H1 (cell line): ENCODE results near the gene TUNAR. TPM values are rescaled to one million over a fixed set of nuclear protein-coding genes. Genes with fewer than 3 reads are reported as not detected.

Experiments
- CTCF ChIA-PET: fragments of 300-600 bp; sonication (Branson Sonifier 250); formaldehyde crosslinking; loops from one replicate; lab custom pipeline; 2021; ENCODE audit not compliant: partially characterized antibody; lab: Charles Lee
- POLR2A ChIA-PET: fragments of 300-600 bp; sonication (Branson Sonifier 250); formaldehyde crosslinking; loops from one replicate; lab custom pipeline; 2021; ENCODE audit warnings: inconsistent platforms; ENCODE audit not compliant: partially characterized antibody; lab: Charles Lee
- DNase-seq, 2 experiments: peaks; one replicate each; pipeline versions ENCODE4 v3.0.0 to v3.0.0-alpha.2; 2010 to 2022; ENCODE audit warnings: low spot score in 2 of 2, low read depth in 1 of 2, mixed read lengths in 1 of 2
- FAIRE-seq: peaks from 2 replicates; lab custom pipeline; 2011; peaks lifted over from hg19 to GRCh38; lab: Jason Lieb, UNC
- H2AFZ ChIP-seq: 2 replicates; pipeline ENCODE4 v1.8.1; 2012; ENCODE audit warnings: low read length, inconsistent platforms
- H2AK5ac ChIP-seq: 2 replicates; pipeline ENCODE4 v1.6.1; 2013; ENCODE audit warnings: low read depth, low read length
- H2BK120ac ChIP-seq: replicated peaks from 2 replicates; pipeline ENCODE3; 2013; ENCODE audit warnings: low read depth, low read length, inconsistent platforms
- H2BK12ac ChIP-seq: 2 replicates; pipeline ENCODE4 v1.6.1; 2013; ENCODE audit warnings: low read depth, low read length
- H2BK15ac ChIP-seq: 2 replicates; pipeline ENCODE4 v1.6.1; 2013; ENCODE audit warnings: low read length
- H2BK20ac ChIP-seq: 2 replicates; pipeline ENCODE4 v1.6.1; 2013; ENCODE audit warnings: low read length
- H2BK5ac ChIP-seq: 2 replicates; pipeline ENCODE4 v1.6.1; 2013; ENCODE audit warnings: low read depth, low read length
- H3K14ac ChIP-seq: 2 replicates; pipeline ENCODE4 v1.6.1; 2013; ENCODE audit warnings: inconsistent platforms; ENCODE audit not compliant: insufficient read length
- H3K18ac ChIP-seq: 2 replicates; pipeline ENCODE4 v1.6.1; 2013; ENCODE audit warnings: low read length; ENCODE audit errors: extremely low read depth
- H3K23ac ChIP-seq: 2 replicates; pipeline ENCODE4 v1.6.1; 2013; ENCODE audit warnings: inconsistent platforms; ENCODE audit not compliant: insufficient read length
- H3K23me2 ChIP-seq: 2 replicates; pipeline ENCODE4 v1.6.1; 2013; ENCODE audit warnings: low read depth, low read length
- H3K27ac ChIP-seq: 2 replicates; pipeline ENCODE4 v1.6.1; 2011; ENCODE audit warnings: low read depth, low read length, inconsistent platforms
- H3K27me3 ChIP-seq, 4 experiments: replicated peaks in 1 of 4; 1 replicate in 1 of 4; 2 replicates in 3 of 4; pipeline versions ENCODE4 v1.6.1 to v1.8.1; 2011 to 2013; ENCODE audit warnings: low read length in 3 of 4, mild to moderate bottlenecking in 3 of 4, inconsistent platforms in 2 of 4, mixed read lengths in 2 of 4, moderate library complexity in 1 of 4; ENCODE audit not compliant: control insufficient read depth in 3 of 4, insufficient read depth in 3 of 4; ENCODE audit errors: extremely low read depth in 1 of 4
- H3K36me3 ChIP-seq, 4 experiments: 2 replicates each; pipeline versions ENCODE4 v1.6.1 to v1.8.1; 2011 to 2013; ENCODE audit warnings: mild to moderate bottlenecking in 4 of 4, low read length in 3 of 4, moderate library complexity in 2 of 4, control low read depth in 1 of 4, inconsistent platforms in 1 of 4; ENCODE audit not compliant: insufficient read depth in 4 of 4, control insufficient read depth in 2 of 4
- H3K4ac ChIP-seq: replicated peaks from 2 replicates; pipeline ENCODE3; 2013; ENCODE audit warnings: low read length, low read depth, mixed read lengths, inconsistent platforms; ENCODE audit not compliant: insufficient read length
- H3K4me1 ChIP-seq, 4 experiments: replicated peaks in 1 of 4; 1 replicate in 1 of 4; 2 replicates in 3 of 4; pipeline versions ENCODE4 v1.6.1 to v1.8.1; 2011 to 2013; ENCODE audit warnings: low read length in 3 of 4, inconsistent platforms in 2 of 4, mixed read lengths in 1 of 4; ENCODE audit not compliant: insufficient read depth in 4 of 4, control insufficient read depth in 3 of 4
- H3K4me2 ChIP-seq, 2 experiments: 2 replicates each; pipeline versions ENCODE4 v1.6.1 to v1.8.1; 2011 to 2013; ENCODE audit warnings: low read depth in 2 of 2, low read length in 2 of 2, control low read depth in 1 of 2, inconsistent platforms in 1 of 2, mild to moderate bottlenecking in 1 of 2; ENCODE audit not compliant: insufficient read depth in 1 of 2
- H3K4me3 ChIP-seq, 4 experiments: fragments of 200-600, 300-600 bp in 1 of 4; sonication (generic), shearing (Covaris generic), sonication (Bioruptor Twin) in 1 of 4; 2 replicates each; pipeline versions ENCODE4 v1.5.1 to v1.8.1; 2011 to 2016; ENCODE audit warnings: low read length in 4 of 4, low read depth in 3 of 4, control low read depth in 2 of 4, inconsistent platforms in 2 of 4, mild to moderate bottlenecking in 2 of 4, mixed read lengths in 1 of 4, moderate library complexity in 1 of 4; ENCODE audit not compliant: insufficient read depth in 2 of 4; ENCODE audit errors: extremely low read depth in 1 of 4
- H3K56ac ChIP-seq: replicated peaks from 2 replicates; pipeline ENCODE3; 2013; ENCODE audit warnings: low read depth, mild to moderate bottlenecking, mixed read lengths, low read length, inconsistent platforms; ENCODE audit not compliant: insufficient read length
- H3K79me1 ChIP-seq: 2 replicates; pipeline ENCODE4 v1.6.1; 2013; ENCODE audit warnings: low read depth, low read length, control low read depth
- H3K79me2 ChIP-seq, 2 experiments: 2 replicates each; pipeline versions ENCODE4 v1.6.1 to v1.8.1; 2012 to 2013; ENCODE audit warnings: low read length in 2 of 2, mild to moderate bottlenecking in 2 of 2, inconsistent platforms in 1 of 2; ENCODE audit not compliant: insufficient read depth in 2 of 2, control insufficient read depth in 1 of 2
- H3K9ac ChIP-seq, 4 experiments: replicated peaks in 1 of 4; 1 replicate in 1 of 4; 2 replicates in 3 of 4; pipeline versions ENCODE4 v1.6.1 to v1.8.1; 2011 to 2013; ENCODE audit warnings: low read depth in 3 of 4, low read length in 3 of 4, control low read depth in 2 of 4, mild to moderate bottlenecking in 2 of 4, moderate library complexity in 2 of 4, inconsistent platforms in 1 of 4; ENCODE audit errors: extremely low read depth in 1 of 4
- H3K9me3 ChIP-seq, 2 experiments: 2 replicates each; pipeline versions ENCODE4 v1.6.1 to v1.8.1; 2012 to 2013; ENCODE audit warnings: mild to moderate bottlenecking in 2 of 2, moderate library complexity in 2 of 2, control low read depth in 1 of 2, inconsistent platforms in 1 of 2, low read depth in 1 of 2, low read length in 1 of 2, mixed read lengths in 1 of 2; ENCODE audit not compliant: insufficient read depth in 2 of 2
- H4K20me1 ChIP-seq, 2 experiments: replicated peaks in 1 of 2; 2 replicates each; pipeline versions ENCODE3 to v1.8.1; 2011 to 2013; ENCODE audit warnings: inconsistent platforms in 2 of 2, low read length in 2 of 2, mild to moderate bottlenecking in 1 of 2; ENCODE audit not compliant: insufficient read depth in 2 of 2, control insufficient read depth in 1 of 2
- H4K5ac ChIP-seq: 2 replicates; pipeline ENCODE4 v1.6.1; 2013; ENCODE audit warnings: low read length, low read depth, mixed read lengths, inconsistent platforms; ENCODE audit not compliant: insufficient read length
- H4K8ac ChIP-seq: 2 replicates; pipeline ENCODE4 v1.8.0; 2013; ENCODE audit warnings: mild to moderate bottlenecking, moderate library complexity, low read length, inconsistent platforms; ENCODE audit not compliant: insufficient read depth; ENCODE audit errors: extremely low read depth
- H4K91ac ChIP-seq: replicated peaks from 2 replicates; pipeline ENCODE3; 2013; ENCODE audit warnings: low read length, mixed read lengths, inconsistent platforms; ENCODE audit not compliant: insufficient read length
- CREB1 ChIP-seq: IDR thresholded peaks from 2 replicates; pipeline ENCODE4 v1.6.1; 2012; ENCODE audit warnings: inconsistent platforms
- RAD21 ChIP-seq, 2 experiments: IDR thresholded peaks in 1 of 2; conservative IDR thresholded peaks in 1 of 2; 2 replicates each; pipeline ENCODE4 v1.6.1; 2011; ENCODE audit warnings: low read depth in 2 of 2, low read length in 2 of 2, improper control_type of control experiment in 1 of 2, inconsistent platforms in 1 of 2, mild to moderate bottlenecking in 1 of 2, moderate library complexity in 1 of 2
- RXRA ChIP-seq: IDR thresholded peaks from 2 replicates; pipeline ENCODE4 v1.6.1; 2011; ENCODE audit warnings: low read depth, mild to moderate bottlenecking, low read length, moderate library complexity; ENCODE audit not compliant: insufficient read depth
- SRF ChIP-seq: IDR thresholded peaks from 2 replicates; pipeline ENCODE4 v1.6.1; 2011; ENCODE audit warnings: mild to moderate bottlenecking, low read depth, low read length, moderate library complexity
- TCF12 ChIP-seq: IDR thresholded peaks from 2 replicates; pipeline ENCODE4 v1.6.1; 2011; ENCODE audit warnings: low read depth, mild to moderate bottlenecking, low read length
- WGBS, 2 experiments: shearing (Covaris generic) in 1 of 2; methylation state at CpG; one replicate each; pipeline versions ENCODE4 v1.1.6 to v1.1.7; 2013 to 2015; ENCODE audit warnings: low lambda C conversion rate in 2 of 2, mixed read lengths in 2 of 2, inconsistent platforms in 1 of 2, low coverage in 1 of 2, missing lambda C conversion rate in 1 of 2; ENCODE audit not compliant: insufficient replicate concordance in 2 of 2, insufficient coverage in 1 of 2, insufficient read length in 1 of 2; ENCODE audit errors: extremely low coverage in 1 of 2, missing lambda C conversion rate in 1 of 2; 5-methylcytosine and 5-hydroxymethylcytosine counted together
- polyA plus RNA-seq, 7 experiments: library from polyadenylated mRNA; depleted of rRNA in 3 of 7; stranded (reverse) in 5 of 7; unstranded in 2 of 7; fragments of >200 nt in 5 of 7; fragments of 200-250 nt in 2 of 7; gene quantifications; 1 replicate in 5 of 7; 2 replicates in 1 of 7; 4 replicates in 1 of 7; pipeline versions ENCODE4 v1.2.1 to v1.2.3, GENCODE V29; 2011 to 2013; ENCODE audit warnings: missing spikeins in 2 of 7, mixed read lengths in 2 of 7
- total RNA-seq: library from RNA; stranded (reverse); fragmentation: NEBNext Ultra II Directional; extraction: Animal tissue kit (Norgen Biotek cat#: 25700); gene quantifications from 2 replicates; pipeline ENCODE4 v1.2.1, GENCODE V29; 2021
- TF ChIP-seq, protein P1 (sequence below): IDR thresholded peaks from 2 replicates; pipeline ENCODE4 v1.6.1; 2012; ENCODE audit warnings: inconsistent platforms

TUNAR gene
- total and polyA plus RNA-seq, 2 of the 8 experiments (the other 6 are each of a cell fraction or from before 2014, with no cell fraction given) = 12.8 to 63.9 TPM

DNA sequence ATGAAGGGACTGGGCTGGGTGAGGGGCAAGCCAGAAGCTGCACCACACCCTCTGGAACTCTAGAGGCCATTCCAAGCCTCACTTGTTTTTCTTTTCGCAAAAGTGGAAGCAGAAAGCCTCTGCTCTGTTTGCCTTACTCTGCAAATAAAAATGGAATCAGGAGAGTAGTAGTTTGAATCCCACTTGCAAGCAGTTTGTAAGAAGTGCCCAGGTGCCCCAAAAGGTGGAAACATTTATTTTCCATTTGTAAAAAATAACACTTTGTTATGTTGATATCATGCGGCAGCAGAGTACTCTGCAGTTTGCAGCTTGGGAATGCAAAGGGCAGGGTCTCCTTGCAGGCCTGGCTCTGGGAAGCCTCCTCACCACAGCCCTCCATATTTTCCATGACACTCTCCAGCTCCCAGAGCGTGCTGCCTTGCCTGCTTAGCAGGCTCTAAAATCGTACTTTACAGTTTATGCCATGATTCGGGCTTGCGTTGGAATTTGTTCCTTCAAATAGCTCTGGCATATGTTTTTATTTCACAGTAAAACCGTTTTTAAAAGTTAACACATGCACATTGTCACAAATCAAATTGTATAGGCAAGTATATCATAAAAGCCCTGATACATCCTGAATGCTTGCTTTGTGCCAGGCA is 20.0 kb downstream of the TUNAR start:
- Histone ChIP-seq H3K23ac (no peak overlapping the region), H3K79me2 (peaks cover 4 to 11% of the 10 kb centered on the region in 2 experiments; a peak in 1 of 4 replicates), H3K14ac (no peak overlapping the region), H2AFZ (no peak overlapping the region), H2AK5ac (no peak overlapping the region), H4K8ac (no peak overlapping the region), H3K18ac (peak overlapping the region; percentile 84), H3K4me2 (peak overlapping the region in 1 of 2 experiments; percentile 30; a peak in 1 of 4 replicates), H3K9ac (no peak overlapping the region), H3K27me3 (no peaks in the 10 kb centered on the region), H4K91ac (peak overlapping the region; percentile 31), H4K5ac (peak overlapping the region; percentile 30), H4K20me1 (no peaks in the 10 kb centered on the region), H2BK15ac (no peak overlapping the region; the same call in 1 of the 2 replicates), H3K4me1 (peaks cover 8 to 20% (median 18%) of the 10 kb centered on the region in 4 experiments), H3K4me3 (no peak overlapping the region), H3K4ac (no peak overlapping the region), H2BK120ac (no peak overlapping the region), H3K79me1 (peaks cover 12% of the 10 kb centered on the region), H3K23me2 (no peaks in the 10 kb centered on the region), H2BK12ac (peak overlapping the region; percentile 52; the same call in 1 of the 2 replicates), H3K9me3 (no peaks in the 10 kb centered on the region), H3K27ac (peak overlapping the region; percentile 40; the same call in 1 of the 2 replicates), H3K56ac (no peak overlapping the region), H3K36me3 (peaks cover 0 to 9% (median 3%) of the 10 kb centered on the region in 4 experiments; a peak in 5 of 8 replicates), H2BK5ac (peak overlapping the region; percentile 76; the same call in 1 of the 2 replicates), H2BK20ac (peak overlapping the region; percentile 88)
- WGBS, 2 experiments = 75% methylated on average over 7 of the region's 7 CpGs; no CpG with 5 or more reads in 1 of the 2 experiments
- POLR2A ChIA-PET = interaction anchor here (0.6 to 3.8 kb wide), 9 partner anchors 8 to 99 kb away, joined by 3 to 12 read pairs (median 3); partner anchors contain the start of gene TUNAR
- DNase-seq (no peak), FAIRE-seq (no peak)
- CTCF ChIA-PET = interaction anchor here (0.6 to 9.5 kb wide), 32 partner anchors 8 to 404 kb away, joined by 3 to 90 read pairs (median 4); no protein-coding TSS in a partner anchor
- 0 out of 4 replicates have a peak, but pooled peaks of 1 of the 2 experiments have one; percentile 3 for TF ChIP-seq RAD21 (IDR thresholded peaks at IDR 0.05 in 1 of 2, conservative IDR thresholded peaks at IDR 0.05 in 1 of 2; ENCODE audit: low read depth in 2 of 2, low read length in 2 of 2)
- TF ChIP-seq TCF12 = no peak
- TF ChIP-seq, protein P1, sequence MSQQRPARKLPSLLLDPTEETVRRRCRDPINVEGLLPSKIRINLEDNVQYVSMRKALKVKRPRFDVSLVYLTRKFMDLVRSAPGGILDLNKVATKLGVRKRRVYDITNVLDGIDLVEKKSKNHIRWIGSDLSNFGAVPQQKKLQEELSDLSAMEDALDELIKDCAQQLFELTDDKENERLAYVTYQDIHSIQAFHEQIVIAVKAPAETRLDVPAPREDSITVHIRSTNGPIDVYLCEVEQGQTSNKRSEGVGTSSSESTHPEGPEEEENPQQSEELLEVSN = no peak
- no peak for TF ChIP-seq CREB1
- TF ChIP-seq SRF = no peak
- no peak for TF ChIP-seq RXRA
